GM21367 (cell line): Measurements from ENCODE around the gene ZSWIM9.
"Not testable (repeated sequence)": the region's sequence is repeated elsewhere in the genome, so short reads cannot be mapped to it uniquely, and the experiment has no call there.

Experiments used
- ATAC-seq: cut with Tn5 transposase; IDR thresholded peaks from one replicate; pipeline ENCODE4 v1.9.1; 2021; ENCODE audit not compliant: unreplicated experiment

The ZSWIM9 gene

DNA sequence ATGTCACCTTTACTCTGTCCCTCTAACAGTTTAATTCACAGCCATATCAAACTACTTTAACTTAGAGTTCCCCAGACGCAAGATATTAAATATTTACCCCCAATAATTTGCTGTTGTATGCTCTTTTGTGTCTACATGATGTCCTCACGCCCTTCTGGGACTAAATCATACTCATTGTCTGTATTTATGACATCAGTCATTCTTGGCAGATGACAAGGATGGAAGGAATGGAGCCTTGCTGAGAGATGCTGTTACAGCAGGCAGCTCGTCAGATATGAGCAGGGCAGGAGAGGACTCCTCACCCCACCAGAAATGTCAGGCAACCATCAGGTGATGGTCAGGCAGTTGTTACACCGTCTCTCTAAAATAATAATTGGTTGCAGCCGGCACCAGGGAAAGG, 43.5 kb downstream of the ZSWIM9 start:
- ATAC-seq = no peak

GRCh38 chr19:48216933-48217332, 46.5 kb downstream of the ZSWIM9 start:
- ATAC-seq = no peak

- no peak for ATAC-seq
Observed at GRCh38 chr19:48218997-48219396, 48.5 kb downstream of the ZSWIM9 start.

DNA sequence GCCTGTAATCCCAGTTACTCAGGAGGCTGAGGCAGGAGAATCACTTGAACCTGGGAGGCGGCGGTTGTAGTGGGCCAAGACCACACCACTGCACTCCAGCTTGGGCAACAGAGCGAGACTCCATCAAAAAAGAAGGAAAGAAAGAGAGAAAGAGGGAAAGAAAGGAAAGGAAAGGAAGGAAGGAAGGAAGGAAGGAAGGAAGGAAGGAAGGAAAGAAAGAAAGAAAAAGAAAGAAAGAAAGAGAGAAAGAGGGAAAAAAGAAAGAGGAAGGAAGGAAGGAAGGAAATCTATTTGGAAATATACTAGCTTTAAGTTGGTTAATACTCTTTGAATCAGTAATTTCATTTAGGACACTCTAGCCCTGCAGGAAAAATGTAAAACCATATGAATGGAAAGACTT, 50.3 kb downstream of the ZSWIM9 start:
- ATAC-seq = not testable (repeated sequence)

- no peak for ATAC-seq
Observed at GRCh38 chr19:48221628-48222027, 51.1 kb downstream of the ZSWIM9 start.

GRCh38 chr19:48230555-48231129, 60.2 kb downstream of the ZSWIM9 start:
- ATAC-seq = no peak

GRCh38 chr19:48237057-48237456, 66.6 kb downstream of the ZSWIM9 start:
- ATAC-seq = no peak

DNA sequence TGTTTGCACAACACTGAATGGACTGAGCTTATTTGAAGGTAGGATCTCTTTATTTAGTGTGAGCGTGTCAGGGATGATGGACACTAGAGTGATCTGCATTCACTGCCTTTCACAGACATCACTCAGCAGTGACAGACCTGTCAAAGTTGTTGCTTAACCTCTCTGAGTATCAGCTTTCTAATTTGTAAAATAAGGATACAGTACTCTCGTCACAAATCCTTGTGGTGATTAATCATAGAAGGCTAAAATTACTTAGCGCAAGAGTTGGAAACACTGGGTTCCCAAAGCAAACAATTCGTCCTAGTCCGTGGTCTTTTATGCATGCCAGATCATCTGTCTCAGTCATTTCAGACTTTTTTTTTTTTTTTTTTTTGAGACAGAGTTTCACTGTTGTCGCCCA, 68.6 kb downstream of the ZSWIM9 start:
- no peak for ATAC-seq

GRCh38 chr19:48239582-48240141, 69.2 kb downstream of the ZSWIM9 start:
- ATAC-seq = no peak

DNA sequence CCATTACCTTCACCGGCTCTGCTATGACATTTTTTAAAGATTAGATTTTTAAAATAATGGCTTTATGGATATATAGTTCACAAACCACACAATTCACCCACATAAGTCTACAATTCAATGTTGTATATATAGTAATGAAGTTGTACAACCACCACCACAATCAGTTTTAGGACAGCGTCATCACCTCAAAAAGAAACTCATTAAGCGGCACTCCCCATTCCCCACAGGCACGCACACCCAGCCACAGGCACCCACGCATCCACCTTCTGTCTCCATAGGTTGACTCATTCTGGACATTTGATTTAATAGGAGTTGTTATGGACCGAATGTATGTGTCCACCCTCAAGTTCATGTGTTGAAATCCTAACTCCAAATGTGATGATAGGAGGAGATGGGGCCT, 71.3 kb downstream of the ZSWIM9 start:
- ATAC-seq = not testable (repeated sequence)

- no peak for ATAC-seq
Observed at GRCh38 chr19:48244281-48244680, 73.8 kb downstream of the ZSWIM9 start.

GRCh38 chr19:48246101-48246500, 75.6 kb downstream of the ZSWIM9 start:
- ATAC-seq = no peak

GRCh38 chr19:48247212-48247611, 76.7 kb downstream of the ZSWIM9 start:
- no peak for ATAC-seq
